NCI-H526 (cell line): ENCODE measurements around the gene SNX9.
"Not testable (repeated sequence)": the region's sequence is repeated elsewhere in the genome, so short reads cannot be mapped to it uniquely, and the experiment has no call there.

Source experiments
- DNase-seq, 2 experiments: peaks; one replicate each; lab custom pipeline; 2025; lab: John Stamatoyannopoulos, UW

SNX9 gene

DNA sequence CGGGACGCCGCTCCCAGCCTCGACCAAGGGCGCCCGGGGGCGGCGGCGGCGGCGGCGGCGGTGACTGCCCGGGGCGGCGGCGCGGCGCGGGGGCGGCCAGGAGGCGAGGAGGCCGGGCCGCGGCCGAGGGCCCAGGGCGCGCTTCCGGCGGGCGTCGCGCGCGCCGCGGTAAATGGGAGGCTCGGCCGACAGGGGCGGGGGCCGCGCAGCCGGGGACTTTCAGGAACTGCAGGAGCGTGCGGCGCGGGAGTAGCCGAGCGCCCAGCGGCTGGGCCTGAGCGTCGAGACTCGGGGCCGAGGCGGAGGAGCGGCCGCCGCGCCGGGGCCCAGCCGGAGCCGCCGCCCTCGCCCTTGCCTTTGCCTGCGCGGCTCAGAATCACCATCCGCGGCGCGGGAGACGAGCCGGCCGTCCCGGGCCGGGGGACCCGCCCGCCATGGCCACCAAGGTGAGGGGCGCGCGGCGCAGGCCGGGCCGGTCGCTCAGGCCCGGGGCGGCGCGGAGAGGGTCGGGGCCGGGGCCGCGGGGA is at the start of gene SNX9:
Gene SNX9, plus strand, starts transcription at position 246 of the 527 bp plus-strand sequence. Its CDS starts 189 bp downstream, at position 435.
- DNase-seq: peak; percentile 32 to 90

DNA sequence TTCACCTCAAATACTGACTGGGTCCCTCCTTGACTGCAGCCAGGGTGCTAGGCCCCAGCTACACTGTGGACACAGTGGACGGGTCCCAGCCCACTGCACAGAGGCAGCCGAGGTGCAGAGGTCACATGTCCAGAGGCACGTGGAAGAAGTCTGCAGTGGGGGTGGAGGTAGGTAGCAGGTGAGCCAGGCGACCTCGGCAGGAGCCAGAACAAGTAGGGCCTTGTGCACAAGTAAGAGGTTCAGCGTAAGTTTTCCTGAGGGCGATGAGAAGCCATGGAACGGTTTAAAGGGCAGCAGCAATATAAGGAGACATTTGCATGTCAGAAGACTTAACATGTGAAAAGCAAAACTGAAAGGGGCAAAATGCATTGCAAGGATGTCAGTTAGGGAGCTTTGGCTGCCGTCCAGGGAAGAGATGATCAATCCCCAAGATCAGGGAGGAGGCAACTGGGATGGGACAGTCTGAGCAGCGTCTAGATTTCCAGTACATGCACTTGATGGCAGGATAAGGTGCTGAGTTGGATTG is 49.7 kb upstream of the SNX9 start:
- DNase-seq: peak; percentile 22 to 24

DNA sequence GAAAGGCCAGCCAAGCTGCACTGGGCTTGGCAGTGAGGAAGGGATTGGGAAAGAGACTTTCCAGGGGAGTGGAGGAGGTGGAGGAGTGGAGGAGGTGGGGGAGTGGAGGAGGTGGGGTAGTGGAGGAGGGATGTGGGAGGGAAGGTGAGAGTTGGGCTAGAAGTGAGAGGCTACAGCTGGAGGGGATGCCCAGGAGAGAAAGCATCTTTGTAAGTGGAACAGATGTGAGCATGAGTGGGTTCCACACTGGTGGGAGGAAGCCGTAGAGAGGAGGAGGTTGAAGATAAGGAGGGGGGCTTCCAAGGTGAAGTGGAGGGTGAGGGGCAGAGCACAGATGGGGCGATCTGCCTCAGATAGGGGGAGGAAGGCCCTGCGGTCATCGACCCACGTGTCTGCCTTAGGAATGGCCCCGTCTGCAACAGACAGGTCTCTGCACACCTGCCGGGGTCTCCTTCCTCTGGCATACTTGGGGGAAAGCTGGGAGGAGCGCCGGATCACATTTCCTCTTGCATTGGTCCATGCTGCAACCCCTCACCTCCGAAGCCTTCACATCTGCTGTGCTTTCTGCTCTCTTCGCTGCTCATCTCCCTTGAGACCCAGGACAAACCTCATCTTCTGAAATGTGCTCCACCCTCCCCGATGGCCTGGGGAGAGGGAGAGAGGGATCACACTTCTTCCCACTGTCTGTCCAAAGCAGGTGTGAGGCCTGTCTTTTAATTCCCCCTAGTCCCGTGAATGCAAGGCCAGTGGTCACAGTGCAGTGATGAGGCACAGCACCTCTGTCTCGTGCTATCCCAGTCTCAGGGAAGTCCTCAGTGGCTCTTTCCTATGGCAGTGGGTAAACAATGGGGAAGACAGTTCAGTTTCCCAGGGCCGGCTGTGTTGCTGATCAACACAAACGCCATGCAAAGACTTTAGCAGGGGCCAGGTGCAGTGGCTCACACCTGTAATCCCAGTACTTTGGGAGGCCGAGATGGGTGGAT is 48.6 kb upstream of the SNX9 start:
- DNase-seq: peak; percentile 72 to 83

DNA sequence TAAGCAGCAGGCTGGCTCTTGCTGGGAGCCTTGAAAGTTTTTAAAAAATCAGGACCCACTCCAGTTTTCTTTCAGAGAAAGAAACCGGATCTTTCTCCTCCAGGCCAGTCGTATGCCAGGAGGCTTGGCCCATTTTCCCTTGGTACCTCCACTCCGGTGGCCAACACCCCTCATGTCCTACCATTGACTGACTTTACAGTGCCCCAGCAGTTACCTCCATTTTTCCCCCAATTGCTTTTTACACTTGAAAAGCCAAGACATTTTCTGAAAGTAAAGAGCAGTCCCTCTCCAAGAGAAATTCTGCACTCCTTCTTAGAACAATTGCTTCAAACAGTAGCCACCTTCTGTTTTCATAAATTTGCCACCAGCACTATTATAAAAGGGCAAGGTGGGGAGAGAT is 47.7 kb upstream of the SNX9 start:
- no peak for DNase-seq

DNA sequence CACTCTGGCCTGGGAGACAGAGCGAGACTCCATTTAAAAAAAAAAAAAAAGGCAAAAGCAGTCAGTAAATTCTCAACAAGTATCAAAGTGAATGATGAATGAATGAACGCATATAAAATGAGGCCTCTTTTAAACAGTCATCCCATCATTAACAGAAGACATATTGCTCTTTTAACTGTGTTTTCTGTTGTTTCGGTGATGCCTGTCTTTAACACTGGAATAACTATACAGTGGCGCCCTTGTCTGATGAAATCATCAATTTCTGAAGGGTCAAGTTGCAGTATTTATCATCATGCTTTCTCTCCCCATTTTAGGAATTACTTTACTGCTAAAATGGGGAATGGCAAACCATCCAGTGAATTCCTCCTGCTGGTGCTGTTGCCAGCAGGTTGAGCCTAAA is 45.7 kb upstream of the SNX9 start:
- no peak for DNase-seq

DNA sequence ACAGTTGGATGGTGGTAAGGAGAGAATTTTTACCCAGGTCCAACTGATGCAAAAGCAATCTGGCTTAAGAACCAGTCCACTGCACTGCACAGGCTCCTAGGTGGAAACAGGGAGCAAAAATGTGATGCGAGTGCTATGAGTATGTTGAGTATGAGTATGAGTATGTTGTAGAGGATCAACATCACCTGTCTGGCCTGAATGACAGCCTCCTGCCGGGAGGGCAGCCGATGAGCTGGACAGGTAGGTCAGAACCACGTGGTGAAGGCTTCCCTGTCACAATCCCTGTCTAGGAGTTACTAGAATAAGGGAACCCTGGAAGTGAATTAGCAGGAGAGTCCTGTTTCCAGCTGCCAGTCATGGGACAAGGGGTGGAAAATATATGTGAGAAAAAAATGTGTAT is 44.3 kb upstream of the SNX9 start:
- no peak for DNase-seq

DNA sequence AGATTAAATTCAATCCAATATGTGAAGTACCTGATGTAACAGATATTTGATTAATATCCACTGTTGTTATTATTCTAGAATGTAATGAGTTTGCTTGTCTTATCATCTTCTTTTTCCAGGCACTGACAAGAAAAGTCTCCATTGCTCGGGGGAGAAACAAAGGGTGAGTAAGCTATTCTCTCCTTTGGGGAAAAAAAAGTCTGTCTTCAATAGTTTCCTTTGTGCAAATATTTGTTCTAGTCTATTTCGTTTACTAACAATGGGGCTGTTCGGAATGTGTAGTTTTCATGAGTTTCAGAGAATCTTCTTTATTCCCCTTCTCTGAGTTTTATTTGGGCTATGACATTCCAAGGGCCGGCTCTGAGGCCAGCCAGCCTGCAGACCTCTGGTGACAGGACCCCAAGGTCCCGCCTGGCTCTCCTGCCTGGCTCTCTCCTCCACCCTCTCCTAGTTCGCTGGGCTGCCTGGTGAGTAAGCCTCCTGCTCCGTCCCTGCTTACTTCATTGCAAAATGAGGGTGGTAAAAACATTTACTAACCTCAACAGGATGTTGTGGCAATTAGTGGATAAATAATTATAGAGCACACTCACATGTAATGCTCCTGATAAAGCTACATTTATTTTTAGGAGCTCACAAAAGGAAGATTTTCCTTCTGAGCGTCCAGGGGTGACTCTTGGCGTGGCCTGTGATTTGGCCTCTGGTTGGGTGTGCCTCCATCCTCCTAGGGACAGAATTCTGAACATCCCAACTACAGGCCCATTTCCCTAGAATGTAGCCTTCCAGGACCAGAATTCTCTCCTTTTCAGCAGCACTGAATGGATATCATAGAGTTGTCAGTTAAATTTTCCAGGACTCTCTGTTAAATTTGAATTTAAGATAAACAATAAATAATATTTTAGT is 43.1 kb upstream of the SNX9 start:
- DNase-seq: no peak

DNA sequence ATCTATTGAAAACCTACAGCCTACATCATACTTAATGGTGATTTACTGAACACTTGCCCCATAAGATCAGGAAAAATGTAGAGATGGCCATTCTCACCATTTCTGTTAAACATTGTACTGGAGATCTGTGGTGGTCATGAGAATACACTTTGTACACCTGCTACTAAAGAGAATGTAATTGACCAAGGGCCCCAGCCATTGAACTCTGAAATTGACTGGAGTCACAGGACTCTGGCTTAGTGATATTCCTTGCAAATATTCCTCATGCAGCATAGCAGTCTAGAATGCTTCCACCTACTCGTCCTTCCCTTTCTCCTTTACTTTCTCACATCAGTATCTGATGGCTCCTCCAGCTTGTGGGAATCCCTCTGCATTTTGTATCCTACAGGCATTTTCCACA is 37.4 kb upstream of the SNX9 start:
- DNase-seq: no peak

DNA sequence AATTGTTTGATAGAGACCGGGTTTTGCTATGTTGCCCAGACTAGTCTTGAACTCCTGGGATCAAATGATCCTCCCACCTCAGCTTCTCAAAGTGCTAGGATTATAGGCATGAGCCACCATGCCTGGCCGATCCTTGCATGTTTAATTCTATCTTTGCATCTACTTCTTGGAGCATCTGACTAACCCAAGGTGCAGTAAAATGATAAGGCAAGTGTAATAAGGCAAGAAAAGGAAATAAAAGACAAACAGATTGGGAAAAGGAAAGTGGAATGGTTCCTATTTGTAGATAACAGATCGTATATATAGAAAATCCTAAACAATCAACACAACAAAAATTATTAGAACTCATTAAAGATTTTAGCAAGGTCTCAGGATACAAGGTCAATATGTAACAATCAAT is 36.8 kb upstream of the SNX9 start:
- no peak for DNase-seq

DNA sequence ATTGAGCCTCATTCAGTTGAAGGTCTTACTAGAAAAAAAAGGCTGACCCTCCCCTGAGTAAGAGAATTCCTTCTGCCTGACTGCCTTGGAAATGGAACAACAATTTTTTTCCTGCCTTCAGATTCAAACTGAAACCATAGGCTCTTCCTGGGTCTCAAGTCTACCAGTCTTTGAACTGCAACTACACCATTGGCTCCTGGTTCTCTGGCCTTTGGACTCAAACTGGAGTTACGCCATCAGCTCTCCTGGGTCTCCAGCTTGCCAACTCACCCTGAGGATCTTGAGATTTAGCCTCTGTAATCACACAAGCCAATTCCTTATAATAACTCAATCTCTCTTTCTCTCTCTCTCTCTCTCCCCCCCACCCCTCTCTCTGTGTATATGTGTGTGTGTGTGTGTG is 36.0 kb upstream of the SNX9 start:
- no peak for DNase-seq

DNA sequence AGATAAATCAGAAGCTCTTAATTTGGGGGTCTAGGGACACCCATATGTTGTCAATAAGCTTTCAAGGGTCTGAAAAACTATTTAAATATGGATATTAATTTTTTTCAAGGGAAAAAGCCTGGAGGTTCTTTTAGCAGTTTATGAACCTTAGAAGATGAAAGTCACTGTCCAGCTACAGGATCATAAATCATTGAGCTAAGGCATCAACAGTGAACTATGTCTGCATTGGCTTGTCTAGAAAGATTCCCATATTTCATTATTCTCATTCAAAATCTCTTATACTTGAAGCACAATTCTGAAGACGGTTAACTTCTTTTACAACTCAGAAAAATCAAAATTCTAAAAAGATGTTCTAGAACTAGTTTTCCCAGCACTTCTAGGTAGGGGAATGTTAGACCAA is 34.9 kb upstream of the SNX9 start:
- no peak for DNase-seq

DNA sequence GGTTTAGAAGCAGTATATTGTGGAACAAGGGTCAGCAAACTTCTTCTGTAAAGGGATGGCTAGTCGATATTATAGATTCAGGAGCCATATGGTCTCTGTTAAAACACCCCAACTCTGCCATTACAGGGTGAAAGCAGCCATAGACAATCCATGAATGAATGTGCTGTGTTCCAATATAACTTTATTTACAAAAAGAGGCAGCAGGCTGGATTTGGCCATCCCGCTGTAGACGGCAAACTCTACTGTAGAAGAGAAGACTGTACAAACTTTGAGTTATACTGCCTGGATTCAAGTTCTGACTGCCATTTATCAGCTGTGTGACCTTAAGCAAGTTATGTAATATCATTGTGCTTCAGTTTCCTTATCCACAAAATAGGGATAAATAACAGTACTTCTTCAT is 33.7 kb upstream of the SNX9 start:
- no peak for DNase-seq

DNA sequence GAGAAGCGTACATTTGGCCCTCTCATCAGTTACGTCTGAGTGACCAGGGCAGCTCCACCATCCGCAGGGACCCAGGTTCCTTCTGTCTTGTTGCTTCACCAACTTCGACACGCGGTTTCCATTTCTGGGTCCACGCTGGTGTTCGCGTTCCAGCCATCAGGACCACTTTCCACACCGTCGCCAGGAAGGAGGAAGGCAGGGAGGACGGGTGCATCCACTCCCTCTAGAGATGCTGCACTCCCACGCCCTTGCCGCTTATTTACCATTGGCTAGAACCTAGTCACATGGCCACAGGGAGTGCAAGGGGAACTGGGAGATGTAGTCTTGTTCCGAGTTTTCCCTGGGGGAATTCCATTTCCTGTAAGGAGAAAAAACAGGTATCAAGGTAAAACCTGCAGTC is 33.2 kb upstream of the SNX9 start:
- peak in 1 of 2 experiments; percentile 54 for DNase-seq

DNA sequence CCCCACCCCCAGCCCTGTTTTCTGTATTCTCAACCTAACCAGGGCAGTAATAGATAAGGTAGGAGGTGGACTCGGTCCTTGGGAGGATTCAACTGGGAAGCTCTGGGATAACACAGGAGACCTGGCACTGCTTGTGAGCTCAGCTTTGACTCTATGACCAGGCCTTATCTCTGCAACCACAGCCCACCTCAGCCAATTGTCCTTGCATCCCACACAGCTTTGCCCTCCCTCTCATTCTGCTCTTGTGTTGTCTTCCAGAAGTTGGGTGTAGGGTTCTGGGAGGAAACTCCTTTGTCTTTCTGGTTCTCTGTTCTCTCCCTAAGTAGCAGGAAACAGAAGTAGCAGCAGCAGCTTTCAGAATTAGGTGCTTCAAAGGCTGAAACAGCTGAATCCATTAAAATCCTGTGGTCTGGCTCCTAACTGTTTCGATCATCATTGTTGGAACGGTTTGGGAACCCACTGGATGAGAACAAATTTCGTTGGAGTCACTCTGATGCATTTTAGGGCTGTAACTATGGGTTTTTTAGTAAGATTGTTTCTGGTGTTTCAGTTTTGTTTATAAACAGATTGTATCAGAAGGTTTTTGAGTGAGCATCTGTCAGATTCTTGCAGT is 32.4 kb upstream of the SNX9 start:
- DNase-seq: no peak

DNA sequence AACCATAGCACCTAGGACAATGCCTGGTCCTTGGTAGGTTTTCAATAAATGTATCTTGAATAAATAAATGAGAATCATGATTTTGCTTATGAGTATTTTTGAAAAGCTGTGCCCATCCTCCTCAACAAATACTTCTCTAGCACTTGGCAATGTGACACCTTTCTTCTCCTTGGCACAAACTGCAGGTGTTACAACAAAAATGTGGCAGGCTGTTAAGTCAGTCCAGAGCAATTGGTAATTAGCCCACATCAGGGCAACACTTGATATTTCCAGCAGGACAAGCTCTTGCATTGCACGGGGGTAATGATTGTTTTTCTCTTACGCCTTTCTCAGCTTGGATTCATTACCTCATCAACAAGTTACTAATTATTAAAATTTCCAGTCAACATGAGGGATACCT is 31.6 kb upstream of the SNX9 start:
- DNase-seq: no peak

DNA sequence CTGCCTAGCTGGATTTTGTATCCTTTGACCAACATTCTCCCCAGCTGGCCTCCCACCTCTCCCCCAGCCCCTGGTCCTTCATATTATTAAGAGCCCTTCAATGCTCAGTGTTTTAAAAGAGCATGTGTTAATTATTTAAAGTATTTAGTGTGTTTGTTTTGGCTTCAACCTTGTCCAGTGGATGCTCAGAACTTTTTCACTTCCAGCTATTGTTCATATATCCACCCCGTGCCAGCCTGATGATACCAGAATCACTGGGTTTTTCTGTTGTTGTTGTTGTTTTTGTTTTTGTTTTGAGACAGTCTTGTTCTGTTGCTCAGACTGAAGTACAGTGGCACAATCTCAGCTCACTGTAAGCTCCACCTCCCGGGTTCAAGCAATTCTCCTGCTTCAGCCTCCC is 30.4 kb upstream of the SNX9 start:
- DNase-seq: no peak

DNA sequence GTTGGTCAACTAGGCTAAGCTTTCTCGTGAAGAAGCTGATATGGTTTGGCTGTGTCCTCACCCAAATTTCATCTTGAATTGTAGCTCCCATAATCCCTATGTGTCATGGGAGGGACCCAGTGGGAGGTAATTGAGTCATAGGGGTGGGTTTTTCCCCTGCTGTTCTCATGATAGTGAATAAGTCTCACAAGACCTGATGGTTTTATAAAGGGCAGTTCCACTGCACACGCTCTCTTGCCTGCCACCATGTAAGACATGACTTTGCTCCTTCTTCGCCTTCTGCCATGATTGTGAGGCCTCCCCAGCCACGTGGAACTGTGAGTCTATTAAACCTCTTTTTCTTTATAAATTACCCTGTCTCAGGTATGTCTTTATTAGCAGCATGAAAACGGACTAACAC is 29.0 kb upstream of the SNX9 start:
- DNase-seq: not testable (repeated sequence)

DNA sequence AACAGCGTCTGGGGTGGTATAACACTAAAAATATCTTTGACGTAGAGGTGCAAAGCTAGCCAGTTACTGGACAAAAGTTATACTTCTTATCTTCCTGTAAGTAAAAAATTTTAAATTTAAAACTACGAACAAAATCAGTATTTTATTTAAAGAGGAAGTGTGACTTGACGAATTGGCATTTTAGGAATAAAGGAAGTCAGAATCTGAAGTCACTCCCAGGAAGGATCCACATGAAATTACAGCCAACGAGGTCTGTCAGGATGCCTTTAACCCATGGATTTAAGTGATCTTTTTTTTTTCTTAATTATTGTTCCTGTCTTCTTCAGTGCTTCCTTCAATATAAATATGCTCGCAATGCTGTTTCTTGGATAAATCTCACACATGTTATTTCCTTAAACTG is 27.2 kb upstream of the SNX9 start:
- no peak for DNase-seq

DNA sequence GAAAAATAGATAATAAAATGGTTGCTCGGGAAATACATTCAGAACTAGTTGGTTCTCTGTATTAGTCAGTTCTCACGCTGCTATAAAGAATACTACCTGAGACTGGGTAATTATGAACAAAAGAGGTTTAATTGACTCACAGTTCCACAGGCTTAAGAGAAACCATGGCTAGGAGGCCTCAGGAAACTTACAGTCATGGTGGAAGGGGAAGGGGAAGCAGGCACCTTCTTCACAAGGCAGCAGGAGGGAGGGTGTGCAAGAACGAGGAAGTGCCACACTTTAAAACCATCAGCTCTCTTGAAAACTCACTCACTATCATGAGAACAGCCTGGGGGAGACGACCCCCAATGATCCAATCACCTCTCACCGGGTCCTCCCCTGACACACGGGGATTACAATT is 24.2 kb upstream of the SNX9 start:
- DNase-seq: no peak

DNA sequence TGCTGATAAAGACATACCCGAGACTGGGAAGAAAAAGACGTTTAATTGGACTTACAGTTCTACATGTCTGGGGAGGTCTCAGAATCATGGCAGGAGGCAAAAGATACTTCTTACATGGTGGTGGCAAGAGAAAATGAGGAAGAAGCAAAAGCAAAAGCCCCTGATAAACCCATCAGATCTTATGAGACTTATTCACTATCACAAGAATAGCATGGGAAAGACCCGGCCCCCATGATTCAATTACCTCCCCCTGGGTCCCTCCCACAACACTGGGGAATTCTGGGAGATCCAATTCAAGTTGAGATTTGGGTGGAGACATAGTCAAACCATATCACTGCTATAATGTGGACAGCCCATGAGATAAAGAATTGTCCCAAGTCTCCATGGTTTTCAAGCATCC is 23.5 kb upstream of the SNX9 start:
- DNase-seq: not testable (repeated sequence)

DNA sequence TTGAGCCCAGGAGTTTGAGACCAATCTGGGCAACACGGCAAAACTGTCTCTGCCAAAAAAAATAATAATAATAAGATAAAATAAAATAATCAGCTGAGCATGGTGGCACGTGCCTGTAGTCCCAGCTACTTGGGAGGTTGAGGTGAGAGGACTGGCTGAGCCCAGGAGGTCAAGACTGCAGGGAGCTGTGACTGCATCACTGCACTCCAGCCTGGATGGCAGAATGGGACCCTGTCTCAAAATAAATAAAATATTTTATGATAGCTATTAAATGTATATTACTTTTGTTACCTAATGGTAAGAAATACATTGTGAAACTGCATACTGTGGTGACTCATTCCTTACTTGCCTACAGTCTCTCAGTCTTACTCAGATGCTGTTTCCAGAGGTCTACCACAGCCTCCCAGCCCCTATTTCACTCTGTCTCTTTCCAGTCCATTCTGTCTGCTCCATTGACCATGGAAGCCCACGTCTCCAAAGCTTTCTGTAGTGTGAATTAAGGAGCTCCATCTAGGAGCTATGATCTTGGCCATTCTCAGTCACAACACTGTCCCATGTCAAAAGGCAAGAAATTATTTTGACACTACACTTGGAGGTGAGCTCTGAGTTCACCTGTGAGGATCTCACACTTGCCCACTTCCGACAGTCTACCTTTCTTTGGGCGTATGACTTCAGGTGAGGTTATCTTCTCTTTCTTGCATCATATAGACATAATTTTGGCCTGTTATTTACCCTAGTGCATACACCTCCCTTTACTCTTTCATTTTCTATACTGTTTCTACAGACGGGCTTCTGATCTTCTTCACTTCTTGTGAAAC is 22.4 kb upstream of the SNX9 start:
- no peak for DNase-seq
